HEK293 (cell line): Measurements from ENCODE around the gene IBA57.
A peak's percentile ranks its signal among the peaks of the same experiment; 100 is the strongest.

Experiments
- CTCF ChIA-PET: fragments of 350-600 bp; formaldehyde crosslinking; extraction: SDS; loops from one replicate; lab custom pipeline; 2021; ENCODE audit warnings: antibody characterized with exemption; lab: Yijun Ruan, JAX
- POLR2A ChIA-PET: fragments of 300-600 bp; formaldehyde crosslinking; extraction: SDS; loops from one replicate; lab custom pipeline; 2020; ENCODE audit warnings: antibody characterized with exemption, inconsistent platforms; lab: Yijun Ruan, JAX
- H3K27ac ChIP-seq: fragments of 200-500 bp; sonication (Bioruptor generic); 2 replicates; pipeline ENCODE4 v1.5.1; 2014; ENCODE audit warnings: low read depth, low read length, control low read depth, inconsistent platforms; ENCODE audit errors: extremely low read depth
- H3K36me3 ChIP-seq, 2 experiments: fragments of 200-500 bp in 1 of 2; sonication (Bioruptor generic) in 1 of 2; 1 replicate in 1 of 2; 2 replicates in 1 of 2; pipeline ENCODE4 v1.5.1; 2014 to 2017; ENCODE audit warnings: inconsistent platforms in 2 of 2, low read length in 2 of 2; ENCODE audit not compliant: control insufficient read depth in 2 of 2, insufficient read depth in 1 of 2
- H3K4me1 ChIP-seq: fragments of 200-500 bp; sonication (Bioruptor generic); 2 replicates; pipeline ENCODE4 v1.5.1; 2014; ENCODE audit warnings: mild to moderate bottlenecking, low read length, inconsistent platforms; ENCODE audit not compliant: control insufficient read depth, insufficient read depth
- H3K4me3 ChIP-seq: 2 replicates; pipeline ENCODE4 v1.5.1; 2011; ENCODE audit warnings: low read depth, mild to moderate bottlenecking, control low read depth, low read length, moderate library complexity
- H3K9me3 ChIP-seq: fragments of 200-500 bp; sonication (Bioruptor generic); 2 replicates; pipeline ENCODE4 v1.5.1; 2014; ENCODE audit warnings: low read depth, low read length, inconsistent platforms; ENCODE audit not compliant: control insufficient read depth, insufficient read depth
- FEZF1 ChIP-seq: fragments of 450-650 bp; formaldehyde crosslinking; IDR thresholded peaks from 2 replicates; pipeline ENCODE4 v1.5.1; 2016; ENCODE audit warnings: missing biosample characterization, missing genetic modification characterization
- GLI2 ChIP-seq: fragments of 450-650 bp; formaldehyde crosslinking; IDR thresholded peaks from 2 replicates; pipeline ENCODE4; 2017; ENCODE audit warnings: missing biosample characterization, missing genetic modification characterization, low read depth, borderline replicate concordance
- HOXA7 ChIP-seq: sonication (generic); formaldehyde crosslinking; IDR thresholded peaks from 2 replicates; pipeline ENCODE4 v1.8.1; 2022; ENCODE audit warnings: missing genetic modification reagents, borderline replicate concordance
- KLF16 ChIP-seq: fragments of 450-650 bp; formaldehyde crosslinking; IDR thresholded peaks from 2 replicates; pipeline ENCODE4 v1.5.1; 2017; ENCODE audit warnings: missing biosample characterization, missing genetic modification characterization
- SALL2 ChIP-seq: fragments of 450-650 bp; formaldehyde crosslinking; IDR thresholded peaks from 2 replicates; pipeline ENCODE4 v1.5.0; 2017; ENCODE audit warnings: missing biosample characterization, mild to moderate bottlenecking, missing genetic modification characterization, borderline replicate concordance
- SP3 ChIP-seq: fragments of 450-650 bp; formaldehyde crosslinking; IDR thresholded peaks from 2 replicates; pipeline ENCODE4 v1.5.1; 2016; ENCODE audit warnings: missing biosample characterization, missing genetic modification characterization
- SP7 ChIP-seq: fragments of 450-650 bp; formaldehyde crosslinking; IDR thresholded peaks from 2 replicates; pipeline ENCODE4 v1.5.1; 2016; ENCODE audit warnings: missing biosample characterization, missing genetic modification characterization
- YY1 ChIP-seq: fragments of 450-650 bp; formaldehyde crosslinking; IDR thresholded peaks from 2 replicates; pipeline ENCODE4 v1.5.1; 2018; ENCODE audit warnings: missing biosample characterization, missing genetic modification characterization
- ZBTB20 ChIP-seq: fragments of 450-650 bp; formaldehyde crosslinking; IDR thresholded peaks from 2 replicates; pipeline ENCODE4 v1.5.1; 2016; ENCODE audit warnings: missing biosample characterization, missing genetic modification characterization
- ZBTB21 ChIP-seq: fragments of 450-650 bp; formaldehyde crosslinking; IDR thresholded peaks from 2 replicates; pipeline ENCODE4 v1.5.1; 2017; ENCODE audit warnings: missing biosample characterization, missing genetic modification characterization
- ZBTB48 ChIP-seq: fragments of 450-650 bp; formaldehyde crosslinking; IDR thresholded peaks from 2 replicates; pipeline ENCODE4 v1.5.1; 2016; ENCODE audit warnings: missing biosample characterization, missing genetic modification characterization
- ZBTB6 ChIP-seq: fragments of 450-650 bp; formaldehyde crosslinking; IDR thresholded peaks from 2 replicates; pipeline ENCODE4 v1.5.1; 2017; ENCODE audit warnings: missing biosample characterization, missing genetic modification characterization
- ZFP69B ChIP-seq: fragments of 450-650 bp; formaldehyde crosslinking; IDR thresholded peaks from 2 replicates; pipeline ENCODE4 v1.5.1; 2016; ENCODE audit warnings: missing biosample characterization, missing genetic modification characterization
- ZIC2 ChIP-seq: fragments of 450-650 bp; formaldehyde crosslinking; IDR thresholded peaks from 2 replicates; pipeline ENCODE4 v1.5.1; 2016; ENCODE audit warnings: missing biosample characterization, missing genetic modification characterization
- ZNF114 ChIP-seq: fragments of 450-650 bp; formaldehyde crosslinking; IDR thresholded peaks from 2 replicates; pipeline ENCODE4 v1.5.0; 2017; ENCODE audit warnings: missing biosample characterization, missing genetic modification characterization
- ZNF140 ChIP-seq: fragments of 450-650 bp; formaldehyde crosslinking; IDR thresholded peaks from 2 replicates; pipeline ENCODE4 v1.5.1; 2016; ENCODE audit warnings: missing biosample characterization, missing genetic modification characterization
- ZNF23 ChIP-seq: fragments of 450-650 bp; formaldehyde crosslinking; IDR thresholded peaks from 2 replicates; pipeline ENCODE4 v1.5.1; 2016; ENCODE audit warnings: missing biosample characterization, missing genetic modification characterization, borderline replicate concordance
- ZNF501 ChIP-seq: fragments of 450-650 bp; formaldehyde crosslinking; IDR thresholded peaks from 2 replicates; pipeline ENCODE4 v1.5.1; 2016; ENCODE audit warnings: missing biosample characterization, missing genetic modification characterization
- ZNF549 ChIP-seq: fragments of 450-650 bp; IDR thresholded peaks from 2 replicates; pipeline ENCODE4 v1.5.1; 2018; ENCODE audit warnings: missing biosample characterization, missing genetic modification characterization, mild to moderate bottlenecking, inconsistent platforms, moderate library complexity
- ZNF660 ChIP-seq: fragments of 450-650 bp; IDR thresholded peaks from 2 replicates; pipeline ENCODE4 v1.5.1; 2018; ENCODE audit warnings: missing biosample characterization, mild to moderate bottlenecking, missing genetic modification characterization
- ZNF776 ChIP-seq: fragments of 450-650 bp; formaldehyde crosslinking; IDR thresholded peaks from 2 replicates; pipeline ENCODE4 v1.5.0; 2017; ENCODE audit warnings: missing biosample characterization, missing genetic modification characterization, borderline replicate concordance
- ZNF791 ChIP-seq: fragments of 450-650 bp; formaldehyde crosslinking; IDR thresholded peaks from 2 replicates; pipeline ENCODE4 v1.5.1; 2016; ENCODE audit warnings: missing biosample characterization, missing genetic modification characterization
- ZNF792 ChIP-seq: fragments of 450-650 bp; formaldehyde crosslinking; IDR thresholded peaks from 2 replicates; pipeline ENCODE4 v1.5.1; 2016; ENCODE audit warnings: missing biosample characterization, missing genetic modification characterization
- ZXDB ChIP-seq: fragments of 450-650 bp; formaldehyde crosslinking; IDR thresholded peaks from 2 replicates; pipeline ENCODE4 v1.5.1; 2016; ENCODE audit warnings: missing biosample characterization, missing genetic modification characterization
- TF ChIP-seq, protein P1 (sequence below): fragments of 450-650 bp; formaldehyde crosslinking; IDR thresholded peaks from 2 replicates; pipeline ENCODE4 v1.5.1; 2016; ENCODE audit warnings: missing biosample characterization, missing genetic modification characterization, borderline replicate concordance
- TF ChIP-seq, protein P2 (sequence below): fragments of 450-650 bp; formaldehyde crosslinking; IDR thresholded peaks from 2 replicates; pipeline ENCODE4 v1.5.1; 2016; ENCODE audit warnings: missing biosample characterization, missing genetic modification characterization, borderline replicate concordance
- TF ChIP-seq, protein P3 (sequence below): fragments of 450-650 bp; formaldehyde crosslinking; IDR thresholded peaks from 2 replicates; pipeline ENCODE4 v1.5.1; 2016; ENCODE audit warnings: missing biosample characterization, missing genetic modification characterization

IBA57 gene

DNA sequence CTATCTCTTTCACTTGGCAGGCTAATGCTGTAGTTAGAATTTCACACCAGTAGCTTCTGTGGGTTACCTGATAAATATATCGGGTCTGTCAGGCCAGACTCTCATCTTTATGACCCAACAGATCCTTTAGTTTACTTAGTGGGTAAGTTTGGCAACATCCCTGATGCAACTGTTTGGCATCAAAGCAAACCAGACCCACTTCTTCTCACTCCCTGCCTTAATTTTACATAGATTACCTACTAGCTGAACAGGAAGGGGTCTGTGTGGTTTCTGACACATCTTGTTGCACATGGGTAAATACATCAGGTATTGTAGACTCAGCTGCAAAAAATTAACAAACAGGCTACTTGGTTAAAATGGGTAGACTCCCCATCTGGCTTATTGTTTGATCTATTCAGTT lies 28.7 kb upstream of the IBA57 start:
- Histone ChIP-seq H3K4me1 (peaks cover 11% of the 10 kb centered on the region), H3K4me3 (no peak overlapping the region), H3K36me3 (peaks cover 0 to 6% of the 10 kb centered on the region in 2 experiments; a peak in 1 of 3 replicates), H3K9me3 (no peaks in the 10 kb centered on the region), H3K27ac (no peak overlapping the region)
- ChIA-PET POLR2A (interaction anchor here (1.7 kb wide), 1 partner anchor 28 kb away, joined by 6 read pairs; no protein-coding TSS in a partner anchor), CTCF (interaction anchor here (0.6 to 1.3 kb wide), 6 partner anchors 8 to 322 kb away, joined by 3 to 7 read pairs (median 4); partner anchors contain the start of gene IBA57)
- TF ChIP-seq FEZF1 (tag by site-specific recombination), result no peak

DNA sequence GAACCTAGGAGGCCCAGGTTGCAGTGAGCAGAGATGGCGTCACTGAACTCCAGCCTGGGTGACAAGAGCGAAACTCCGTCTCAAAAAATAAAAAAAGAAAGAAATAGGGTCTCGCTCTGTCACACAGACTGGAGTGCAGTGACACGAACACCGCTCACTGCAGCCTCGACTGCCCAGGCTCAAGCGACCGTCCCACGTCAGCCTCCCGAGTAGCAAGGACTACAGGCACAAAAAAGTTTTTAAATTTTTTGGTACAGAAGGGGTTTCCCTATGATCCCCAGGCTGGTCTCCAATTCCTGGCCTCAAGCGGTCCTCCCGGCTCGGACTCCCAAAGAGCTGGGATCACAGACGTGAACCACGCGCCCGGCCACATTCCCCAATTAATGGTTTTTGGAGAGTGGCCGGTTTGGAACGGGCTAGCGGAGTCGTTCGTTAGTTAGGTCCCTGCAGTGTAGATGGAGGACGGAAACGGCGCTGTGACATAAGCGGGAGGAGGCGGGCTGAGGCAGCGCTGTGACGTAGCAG lies 26.1 kb upstream of the IBA57 start:
- H3K9me3 ChIP-seq, result no peaks in the 10 kb centered on the region
- H3K36me3 ChIP-seq, result peaks cover 0 to 15% of the 10 kb centered on the region in 2 experiments; a peak in 1 of 3 replicates
- H3K4me1 ChIP-seq, result peaks cover 13% of the 10 kb centered on the region
- POLR2A ChIA-PET, result interaction anchor here (1.0 to 2.2 kb wide), 4 partner anchors 12 to 35 kb away, joined by 3 to 38 read pairs (median 8); partner anchors contain the start of gene IBA57
- peak overlapping the region; percentile 90 for H3K4me3 ChIP-seq
- CTCF ChIA-PET, result interaction anchor here (0.7 to 2.2 kb wide), 3 partner anchors 9 to 672 kb away, joined by 3 to 12 read pairs (median 3); no protein-coding TSS in a partner anchor
- peak overlapping the region; percentile 75 for H3K27ac ChIP-seq
- TF ChIP-seq, protein P1, sequence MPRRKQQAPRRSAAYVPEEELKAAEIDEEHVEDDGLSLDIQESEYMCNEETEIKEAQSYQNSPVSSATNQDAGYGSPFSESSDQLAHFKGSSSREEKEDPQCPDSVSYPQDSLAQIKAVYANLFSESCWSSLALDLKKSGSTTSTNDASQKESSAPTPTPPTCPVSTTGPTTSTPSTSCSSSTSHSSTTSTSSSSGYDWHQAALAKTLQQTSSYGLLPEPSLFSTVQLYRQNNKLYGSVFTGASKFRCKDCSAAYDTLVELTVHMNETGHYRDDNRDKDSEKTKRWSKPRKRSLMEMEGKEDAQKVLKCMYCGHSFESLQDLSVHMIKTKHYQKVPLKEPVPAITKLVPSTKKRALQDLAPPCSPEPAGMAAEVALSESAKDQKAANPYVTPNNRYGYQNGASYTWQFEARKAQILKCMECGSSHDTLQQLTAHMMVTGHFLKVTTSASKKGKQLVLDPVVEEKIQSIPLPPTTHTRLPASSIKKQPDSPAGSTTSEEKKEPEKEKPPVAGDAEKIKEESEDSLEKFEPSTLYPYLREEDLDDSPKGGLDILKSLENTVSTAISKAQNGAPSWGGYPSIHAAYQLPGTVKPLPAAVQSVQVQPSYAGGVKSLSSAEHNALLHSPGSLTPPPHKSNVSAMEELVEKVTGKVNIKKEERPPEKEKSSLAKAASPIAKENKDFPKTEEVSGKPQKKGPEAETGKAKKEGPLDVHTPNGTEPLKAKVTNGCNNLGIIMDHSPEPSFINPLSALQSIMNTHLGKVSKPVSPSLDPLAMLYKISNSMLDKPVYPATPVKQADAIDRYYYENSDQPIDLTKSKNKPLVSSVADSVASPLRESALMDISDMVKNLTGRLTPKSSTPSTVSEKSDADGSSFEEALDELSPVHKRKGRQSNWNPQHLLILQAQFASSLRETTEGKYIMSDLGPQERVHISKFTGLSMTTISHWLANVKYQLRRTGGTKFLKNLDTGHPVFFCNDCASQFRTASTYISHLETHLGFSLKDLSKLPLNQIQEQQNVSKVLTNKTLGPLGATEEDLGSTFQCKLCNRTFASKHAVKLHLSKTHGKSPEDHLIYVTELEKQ (tag by site-specific recombination), result no peak
- no peak for TF ChIP-seq ZNF23 (tag by site-specific recombination)
- TF ChIP-seq ZNF791 (tag by site-specific recombination), result no peak
- TF ChIP-seq, protein P2, sequence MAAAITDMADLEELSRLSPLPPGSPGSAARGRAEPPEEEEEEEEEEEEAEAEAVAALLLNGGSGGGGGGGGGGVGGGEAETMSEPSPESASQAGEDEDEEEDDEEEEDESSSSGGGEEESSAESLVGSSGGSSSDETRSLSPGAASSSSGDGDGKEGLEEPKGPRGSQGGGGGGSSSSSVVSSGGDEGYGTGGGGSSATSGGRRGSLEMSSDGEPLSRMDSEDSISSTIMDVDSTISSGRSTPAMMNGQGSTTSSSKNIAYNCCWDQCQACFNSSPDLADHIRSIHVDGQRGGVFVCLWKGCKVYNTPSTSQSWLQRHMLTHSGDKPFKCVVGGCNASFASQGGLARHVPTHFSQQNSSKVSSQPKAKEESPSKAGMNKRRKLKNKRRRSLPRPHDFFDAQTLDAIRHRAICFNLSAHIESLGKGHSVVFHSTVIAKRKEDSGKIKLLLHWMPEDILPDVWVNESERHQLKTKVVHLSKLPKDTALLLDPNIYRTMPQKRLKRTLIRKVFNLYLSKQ (tag by site-specific recombination), result no peak
- no peak for TF ChIP-seq ZBTB20 (tag by site-specific recombination)
- TF ChIP-seq ZNF776, result no peak
- peak; percentile 63; the same call in 1 of the 2 replicates for TF ChIP-seq YY1
- peak; percentile 9 for TF ChIP-seq ZNF660 (tag by site-specific recombination)
- TF ChIP-seq ZFP69B (tag by site-specific recombination), result no peak
- TF ChIP-seq ZBTB21 (tag by site-specific recombination), result no peak
- no peak for TF ChIP-seq ZBTB6 (tag by site-specific recombination)
- TF ChIP-seq, protein P3, sequence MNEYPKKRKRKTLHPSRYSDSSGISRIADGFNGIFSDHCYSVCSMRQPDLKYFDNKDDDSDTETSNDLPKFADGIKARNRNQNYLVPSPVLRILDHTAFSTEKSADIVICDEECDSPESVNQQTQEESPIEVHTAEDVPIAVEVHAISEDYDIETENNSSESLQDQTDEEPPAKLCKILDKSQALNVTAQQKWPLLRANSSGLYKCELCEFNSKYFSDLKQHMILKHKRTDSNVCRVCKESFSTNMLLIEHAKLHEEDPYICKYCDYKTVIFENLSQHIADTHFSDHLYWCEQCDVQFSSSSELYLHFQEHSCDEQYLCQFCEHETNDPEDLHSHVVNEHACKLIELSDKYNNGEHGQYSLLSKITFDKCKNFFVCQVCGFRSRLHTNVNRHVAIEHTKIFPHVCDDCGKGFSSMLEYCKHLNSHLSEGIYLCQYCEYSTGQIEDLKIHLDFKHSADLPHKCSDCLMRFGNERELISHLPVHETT (tag by site-specific recombination), result peak; percentile 38; the same call in 1 of the 2 replicates
- TF ChIP-seq GLI2 (tag by site-specific recombination), result no peak
- no peak for TF ChIP-seq ZIC2 (tag by site-specific recombination)
- TF ChIP-seq FEZF1 (tag by site-specific recombination), result no peak
- no peak for TF ChIP-seq ZNF792 (tag by site-specific recombination)
- no peak for TF ChIP-seq KLF16
- TF ChIP-seq SP3 (tag by site-specific recombination), result no peak
- no peak for TF ChIP-seq ZNF549 (tag by site-specific recombination)
- no peak for TF ChIP-seq HOXA7 (CRISPR knock-in tag)
- TF ChIP-seq ZNF140 (tag by site-specific recombination), result no peak
- no peak for TF ChIP-seq ZNF114 (tag by site-specific recombination)
- no peak for TF ChIP-seq ZXDB (tag by site-specific recombination)
- peak; percentile 47; the same call in 1 of the 2 replicates for TF ChIP-seq ZBTB48 (tag by site-specific recombination)
- no peak; the same call in 1 of the 2 replicates for TF ChIP-seq ZNF501 (tag by site-specific recombination)
- no peak for TF ChIP-seq SALL2 (tag by site-specific recombination)
- no peak for TF ChIP-seq SP7 (tag by site-specific recombination)
